HL-60 (cell line): Measurements from ENCODE around the gene FOXJ3.

Experiments
- GABPA ChIP-seq: IDR thresholded peaks from 2 replicates; pipeline ENCODE4 v1.6.1; 2012; ENCODE audit warnings: low read depth
- POLR2AphosphoS5 ChIP-seq: IDR thresholded peaks from 2 replicates; pipeline ENCODE4 v1.6.1; 2012; ENCODE audit warnings: low read depth
- SPI1 ChIP-seq: IDR thresholded peaks from 2 replicates; pipeline ENCODE4 v1.6.1; 2012; ENCODE audit warnings: low read depth, mild to moderate bottlenecking, borderline replicate concordance
- TF ChIP-seq, protein P1 (sequence below): IDR thresholded peaks from one replicate; pipeline ENCODE4 v1.5.1; 2011; ENCODE audit warnings: low read length, control low read depth, inconsistent platforms; ENCODE audit not compliant: insufficient read depth
- TF ChIP-seq, protein P2 (sequence below): IDR thresholded peaks from 2 replicates; pipeline ENCODE4 v1.6.1; 2012; ENCODE audit warnings: low read depth; ENCODE audit not compliant: insufficient replicate concordance

DNA sequence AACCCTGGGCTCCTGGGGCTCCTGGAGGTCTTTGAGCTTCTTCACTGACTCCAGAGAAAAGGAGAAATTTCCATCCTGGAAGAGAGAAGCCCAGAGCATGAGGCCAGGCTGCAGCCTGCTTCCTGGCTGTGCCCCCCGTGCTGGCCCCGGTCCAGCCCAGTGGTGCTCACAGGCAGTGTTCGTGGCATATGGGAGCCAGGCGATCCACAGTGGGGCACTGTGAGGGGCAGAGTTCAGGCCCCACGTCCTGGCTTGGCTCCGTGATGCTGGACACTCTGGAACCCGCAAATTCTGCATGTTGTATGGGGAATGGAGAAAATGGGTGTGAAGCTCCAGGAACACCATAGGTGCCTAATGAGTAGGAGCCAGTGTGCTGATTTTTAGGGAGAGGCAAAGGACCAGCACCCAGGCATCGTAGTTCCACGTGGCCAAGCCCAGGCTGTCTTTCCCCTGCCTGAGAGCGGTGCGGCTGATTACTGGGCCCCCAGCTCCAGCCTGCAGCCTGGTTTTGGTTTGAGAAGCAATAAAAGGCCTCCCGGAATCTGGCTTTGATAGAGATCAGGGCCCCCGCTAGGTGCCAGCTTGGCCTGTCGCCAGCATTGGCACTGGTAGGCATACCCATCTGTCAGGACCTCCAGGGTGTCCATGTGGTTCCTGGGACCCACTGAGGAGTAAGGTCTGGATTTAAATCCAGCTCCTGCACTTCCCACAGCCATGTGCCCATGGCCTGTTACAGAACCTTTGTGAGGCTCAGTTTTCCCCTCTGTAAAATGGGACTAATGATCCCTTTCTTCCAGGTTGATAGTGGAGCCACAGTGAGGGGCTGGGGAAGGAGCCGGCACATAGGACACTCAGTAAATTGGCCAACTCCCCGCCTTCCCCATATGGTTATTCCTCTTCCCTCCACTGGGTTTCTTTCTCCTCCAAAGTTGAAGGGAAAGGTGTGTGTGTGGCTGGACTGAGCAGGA, 171.2 kb downstream of the FOXJ3 start:
- TF ChIP-seq, protein P1, sequence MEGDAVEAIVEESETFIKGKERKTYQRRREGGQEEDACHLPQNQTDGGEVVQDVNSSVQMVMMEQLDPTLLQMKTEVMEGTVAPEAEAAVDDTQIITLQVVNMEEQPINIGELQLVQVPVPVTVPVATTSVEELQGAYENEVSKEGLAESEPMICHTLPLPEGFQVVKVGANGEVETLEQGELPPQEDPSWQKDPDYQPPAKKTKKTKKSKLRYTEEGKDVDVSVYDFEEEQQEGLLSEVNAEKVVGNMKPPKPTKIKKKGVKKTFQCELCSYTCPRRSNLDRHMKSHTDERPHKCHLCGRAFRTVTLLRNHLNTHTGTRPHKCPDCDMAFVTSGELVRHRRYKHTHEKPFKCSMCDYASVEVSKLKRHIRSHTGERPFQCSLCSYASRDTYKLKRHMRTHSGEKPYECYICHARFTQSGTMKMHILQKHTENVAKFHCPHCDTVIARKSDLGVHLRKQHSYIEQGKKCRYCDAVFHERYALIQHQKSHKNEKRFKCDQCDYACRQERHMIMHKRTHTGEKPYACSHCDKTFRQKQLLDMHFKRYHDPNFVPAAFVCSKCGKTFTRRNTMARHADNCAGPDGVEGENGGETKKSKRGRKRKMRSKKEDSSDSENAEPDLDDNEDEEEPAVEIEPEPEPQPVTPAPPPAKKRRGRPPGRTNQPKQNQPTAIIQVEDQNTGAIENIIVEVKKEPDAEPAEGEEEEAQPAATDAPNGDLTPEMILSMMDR = no peak
- TF ChIP-seq POLR2AphosphoS5 (no peak), GABPA (no peak), SPI1 (no peak)
- TF ChIP-seq, protein P2, sequence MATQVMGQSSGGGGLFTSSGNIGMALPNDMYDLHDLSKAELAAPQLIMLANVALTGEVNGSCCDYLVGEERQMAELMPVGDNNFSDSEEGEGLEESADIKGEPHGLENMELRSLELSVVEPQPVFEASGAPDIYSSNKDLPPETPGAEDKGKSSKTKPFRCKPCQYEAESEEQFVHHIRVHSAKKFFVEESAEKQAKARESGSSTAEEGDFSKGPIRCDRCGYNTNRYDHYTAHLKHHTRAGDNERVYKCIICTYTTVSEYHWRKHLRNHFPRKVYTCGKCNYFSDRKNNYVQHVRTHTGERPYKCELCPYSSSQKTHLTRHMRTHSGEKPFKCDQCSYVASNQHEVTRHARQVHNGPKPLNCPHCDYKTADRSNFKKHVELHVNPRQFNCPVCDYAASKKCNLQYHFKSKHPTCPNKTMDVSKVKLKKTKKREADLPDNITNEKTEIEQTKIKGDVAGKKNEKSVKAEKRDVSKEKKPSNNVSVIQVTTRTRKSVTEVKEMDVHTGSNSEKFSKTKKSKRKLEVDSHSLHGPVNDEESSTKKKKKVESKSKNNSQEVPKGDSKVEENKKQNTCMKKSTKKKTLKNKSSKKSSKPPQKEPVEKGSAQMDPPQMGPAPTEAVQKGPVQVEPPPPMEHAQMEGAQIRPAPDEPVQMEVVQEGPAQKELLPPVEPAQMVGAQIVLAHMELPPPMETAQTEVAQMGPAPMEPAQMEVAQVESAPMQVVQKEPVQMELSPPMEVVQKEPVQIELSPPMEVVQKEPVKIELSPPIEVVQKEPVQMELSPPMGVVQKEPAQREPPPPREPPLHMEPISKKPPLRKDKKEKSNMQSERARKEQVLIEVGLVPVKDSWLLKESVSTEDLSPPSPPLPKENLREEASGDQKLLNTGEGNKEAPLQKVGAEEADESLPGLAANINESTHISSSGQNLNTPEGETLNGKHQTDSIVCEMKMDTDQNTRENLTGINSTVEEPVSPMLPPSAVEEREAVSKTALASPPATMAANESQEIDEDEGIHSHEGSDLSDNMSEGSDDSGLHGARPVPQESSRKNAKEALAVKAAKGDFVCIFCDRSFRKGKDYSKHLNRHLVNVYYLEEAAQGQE = no peak
